Muscle layer of colon (tissue), 2 donors: ENCODE data around the gene KHDRBS1.
"Not testable (repeated sequence)": the region's sequence is repeated elsewhere in the genome, so short reads cannot be mapped to it uniquely, and the experiment has no call there.

Experiments used
- H3K27ac ChIP-seq: one replicate; pipeline ENCODE4 v1.7.0; 2013; ENCODE audit warnings: low read depth, mild to moderate bottlenecking, low read length, moderate library complexity
- H3K27me3 ChIP-seq, 2 donors: one replicate each; pipeline ENCODE4 v1.7.0; 2013; ENCODE audit warnings: low read length in 2 of 2, mild to moderate bottlenecking in 2 of 2; ENCODE audit not compliant: insufficient read depth in 2 of 2, control insufficient read depth in 1 of 2
- H3K36me3 ChIP-seq: one replicate; pipeline ENCODE4 v1.7.0; 2013; ENCODE audit warnings: mild to moderate bottlenecking, low read length; ENCODE audit not compliant: insufficient read depth
- H3K4me1 ChIP-seq: one replicate; pipeline ENCODE4 v1.7.0; 2013; ENCODE audit warnings: mild to moderate bottlenecking, low read length; ENCODE audit not compliant: insufficient read depth
- H3K4me3 ChIP-seq, 2 donors: one replicate each; pipeline ENCODE4 v1.7.0; 2013; ENCODE audit warnings: low read length in 2 of 2, low read depth in 1 of 2, mild to moderate bottlenecking in 1 of 2, moderate library complexity in 1 of 2
- H3K9ac ChIP-seq: one replicate; pipeline ENCODE4 v1.7.0; 2013; ENCODE audit warnings: low read length
- H3K9me3 ChIP-seq: one replicate; pipeline ENCODE4 v1.7.0; 2013; ENCODE audit warnings: mild to moderate bottlenecking, low read length
- donor health status: abdominal sarcoma.
- donor health status: Adenocarcinoma of cecum.

The KHDRBS1 gene

GRCh38 chr1:31987135-31987619, 26.5 kb upstream of the KHDRBS1 start:
- Histone ChIP-seq H3K27ac (no peak overlapping the region), H3K9ac (no peak overlapping the region), H3K4me1 (peaks cover 11% of the 10 kb centered on the region), H3K27me3 (no peaks in the 10 kb centered on the region), H3K4me3 (no peak overlapping the region), H3K36me3 (no peaks in the 10 kb centered on the region), H3K9me3 (no peaks in the 10 kb centered on the region)

GRCh38 chr1:31989964-31990363, 23.7 kb upstream of the KHDRBS1 start:
- Histone ChIP-seq H3K27ac (no peak overlapping the region), H3K27me3 (no peaks in the 10 kb centered on the region), H3K4me1 (peaks cover 5% of the 10 kb centered on the region), H3K9me3 (no peaks in the 10 kb centered on the region), H3K36me3 (no peaks in the 10 kb centered on the region), H3K4me3 (no peak overlapping the region), H3K9ac (no peak overlapping the region)

- H3K27me3 ChIP-seq: no peaks in the 10 kb centered on the region
- no peak overlapping the region for H3K4me3 ChIP-seq
- H3K9me3 ChIP-seq: no peaks in the 10 kb centered on the region
- H3K27ac ChIP-seq: no peak overlapping the region
- no peaks in the 10 kb centered on the region for H3K36me3 ChIP-seq
- no peak overlapping the region for H3K9ac ChIP-seq
- no peaks in the 10 kb centered on the region for H3K4me1 ChIP-seq
Measured at GRCh38 chr1:31991182-31991581, 22.5 kb upstream of the KHDRBS1 start.

- Histone ChIP-seq H3K9ac (no peak overlapping the region), H3K9me3 (no peaks in the 10 kb centered on the region), H3K4me1 (no peaks in the 10 kb centered on the region), H3K27me3 (no peaks in the 10 kb centered on the region), H3K36me3 (no peaks in the 10 kb centered on the region), H3K4me3 (no peak overlapping the region), H3K27ac (no peak overlapping the region)
Measured at GRCh38 chr1:31995263-31995662, 18.4 kb upstream of the KHDRBS1 start.

- H3K27ac ChIP-seq: not testable (repeated sequence)
Measured at GRCh38 chr1:31996121-31996520, 17.5 kb upstream of the KHDRBS1 start.

GRCh38 chr1:32001863-32002262, 11.8 kb upstream of the KHDRBS1 start:
- Histone ChIP-seq H3K27ac (no peak overlapping the region), H3K9ac (no peak overlapping the region), H3K27me3 (no peaks in the 10 kb centered on the region), H3K36me3 (no peaks in the 10 kb centered on the region), H3K4me1 (no peaks in the 10 kb centered on the region), H3K4me3 (no peak overlapping the region), H3K9me3 (no peaks in the 10 kb centered on the region)

More at GRCh38 chr1:31996121-31996520, 17.5 kb upstream of the KHDRBS1 start:
- not testable (repeated sequence) for H3K9me3 ChIP-seq, H3K4me3 ChIP-seq, H3K36me3 ChIP-seq, H3K4me1 ChIP-seq, H3K27me3 ChIP-seq, H3K9ac ChIP-seq

GRCh38 chr1:32002285-32002684, 11.4 kb upstream of the KHDRBS1 start:
- H3K9me3 ChIP-seq, H3K9ac ChIP-seq, H3K4me3 ChIP-seq, H3K36me3 ChIP-seq, H3K27ac ChIP-seq, H3K4me1 ChIP-seq, H3K27me3 ChIP-seq: not testable (repeated sequence)

GRCh38 chr1:32005522-32005921, 8.1 kb upstream of the KHDRBS1 start:
- H3K27ac ChIP-seq: no peak overlapping the region
- H3K9me3 ChIP-seq: no peaks in the 10 kb centered on the region
- no peaks in the 10 kb centered on the region for H3K27me3 ChIP-seq
- H3K36me3 ChIP-seq: no peaks in the 10 kb centered on the region
- H3K4me1 ChIP-seq: no peaks in the 10 kb centered on the region
- no peak overlapping the region for H3K9ac ChIP-seq
- H3K4me3 ChIP-seq: no peak overlapping the region

- H3K4me1 ChIP-seq: no peaks in the 10 kb centered on the region
- no peaks in the 10 kb centered on the region for H3K9me3 ChIP-seq
- no peaks in the 10 kb centered on the region for H3K27me3 ChIP-seq
- no peak overlapping the region for H3K9ac ChIP-seq
- H3K27ac ChIP-seq: no peak overlapping the region
- no peak overlapping the region for H3K4me3 ChIP-seq
- H3K36me3 ChIP-seq: no peaks in the 10 kb centered on the region
Measured at GRCh38 chr1:32007591-32007940, 6.1 kb upstream of the KHDRBS1 start.

GRCh38 chr1:32010246-32010645, 3.4 kb upstream of the KHDRBS1 start:
- Histone ChIP-seq H3K4me1 (peaks cover 5% of the 10 kb centered on the region), H3K9me3 (no peaks in the 10 kb centered on the region), H3K4me3 (no peak overlapping the region), H3K27ac (no peak overlapping the region), H3K27me3 (no peaks in the 10 kb centered on the region), H3K9ac (no peak overlapping the region), H3K36me3 (no peaks in the 10 kb centered on the region)

GRCh38 chr1:32012709-32013385, 821 bp upstream of the KHDRBS1 start:
- Histone ChIP-seq H3K9ac (peak overlapping the region; percentile 58), H3K4me1 (peaks cover 20% of the 10 kb centered on the region), H3K36me3 (peaks cover 4% of the 10 kb centered on the region), H3K27me3 (no peaks in the 10 kb centered on the region), H3K27ac (peak overlapping the region; percentile 95), H3K9me3 (no peaks in the 10 kb centered on the region), H3K4me3 (peak overlapping the region; percentile 59 to 100)

GRCh38 chr1:32014199-32014947, 705 bp downstream of the KHDRBS1 start:
- Histone ChIP-seq H3K4me1 (peaks cover 20% of the 10 kb centered on the region), H3K4me3 (peak overlapping the region; percentile 92 to 100), H3K9ac (peak overlapping the region; percentile 97), H3K36me3 (peaks cover 4% of the 10 kb centered on the region), H3K27me3 (no peaks in the 10 kb centered on the region), H3K9me3 (no peaks in the 10 kb centered on the region), H3K27ac (peak overlapping the region; percentile 95)
